ENCODE data around the gene FILIP1L. TPM values are rescaled to one million over a fixed set of nuclear protein-coding genes. Genes with fewer than 3 reads are reported as not detected.

FILIP1L gene
- total RNA-seq, 2 donors from 2014 or later, result 9.5 to 28.2 TPM

DNA sequence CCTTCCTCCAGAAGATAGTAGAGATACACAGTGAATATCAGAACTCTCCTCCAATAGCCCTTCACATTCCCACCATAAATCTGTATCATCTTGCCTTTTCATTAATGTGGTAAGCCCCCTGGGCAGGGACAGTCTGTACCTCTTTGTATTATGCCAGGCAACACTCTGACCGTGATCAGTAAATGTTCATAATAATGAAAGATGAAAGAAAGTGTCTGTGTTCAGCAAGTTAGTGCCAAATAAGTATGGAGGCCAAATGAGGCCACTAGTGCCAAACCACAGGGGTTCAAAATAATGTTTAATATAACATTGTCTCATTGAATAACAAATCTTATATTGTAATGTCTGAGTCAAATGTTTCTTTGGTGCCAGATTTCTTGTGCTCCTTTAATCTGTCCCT, 192.3 kb downstream of the FILIP1L start:
- no peak for DNase-seq (ENCODE audit: low spot score)
- no peaks in the 10 kb centered on the region for H3K4me1 ChIP-seq (replicated peaks)
- no peaks in the 10 kb centered on the region for H3K36me3 ChIP-seq
- no peaks in the 10 kb centered on the region for H3K9me3 ChIP-seq
- no peak overlapping the region for H3K27ac ChIP-seq
- H3K27me3 ChIP-seq (replicated peaks; ENCODE audit: insufficient read depth), result no peaks in the 10 kb centered on the region
- TF ChIP-seq POLR2AphosphoS5 (IDR thresholded peaks at IDR 0.05) (no peak), POLR2A (IDR thresholded peaks at IDR 0.05) (no peak)
- TF ChIP-seq, protein P1, sequence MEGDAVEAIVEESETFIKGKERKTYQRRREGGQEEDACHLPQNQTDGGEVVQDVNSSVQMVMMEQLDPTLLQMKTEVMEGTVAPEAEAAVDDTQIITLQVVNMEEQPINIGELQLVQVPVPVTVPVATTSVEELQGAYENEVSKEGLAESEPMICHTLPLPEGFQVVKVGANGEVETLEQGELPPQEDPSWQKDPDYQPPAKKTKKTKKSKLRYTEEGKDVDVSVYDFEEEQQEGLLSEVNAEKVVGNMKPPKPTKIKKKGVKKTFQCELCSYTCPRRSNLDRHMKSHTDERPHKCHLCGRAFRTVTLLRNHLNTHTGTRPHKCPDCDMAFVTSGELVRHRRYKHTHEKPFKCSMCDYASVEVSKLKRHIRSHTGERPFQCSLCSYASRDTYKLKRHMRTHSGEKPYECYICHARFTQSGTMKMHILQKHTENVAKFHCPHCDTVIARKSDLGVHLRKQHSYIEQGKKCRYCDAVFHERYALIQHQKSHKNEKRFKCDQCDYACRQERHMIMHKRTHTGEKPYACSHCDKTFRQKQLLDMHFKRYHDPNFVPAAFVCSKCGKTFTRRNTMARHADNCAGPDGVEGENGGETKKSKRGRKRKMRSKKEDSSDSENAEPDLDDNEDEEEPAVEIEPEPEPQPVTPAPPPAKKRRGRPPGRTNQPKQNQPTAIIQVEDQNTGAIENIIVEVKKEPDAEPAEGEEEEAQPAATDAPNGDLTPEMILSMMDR (IDR thresholded peaks at IDR 0.05), result no peak
- intact Hi-C loops (cut with DNase I), result no loop called here
- 25% methylated on average over 1 of the region's 1 CpG for WGBS
- H3K4me3 ChIP-seq, result no peak overlapping the region

DNA sequence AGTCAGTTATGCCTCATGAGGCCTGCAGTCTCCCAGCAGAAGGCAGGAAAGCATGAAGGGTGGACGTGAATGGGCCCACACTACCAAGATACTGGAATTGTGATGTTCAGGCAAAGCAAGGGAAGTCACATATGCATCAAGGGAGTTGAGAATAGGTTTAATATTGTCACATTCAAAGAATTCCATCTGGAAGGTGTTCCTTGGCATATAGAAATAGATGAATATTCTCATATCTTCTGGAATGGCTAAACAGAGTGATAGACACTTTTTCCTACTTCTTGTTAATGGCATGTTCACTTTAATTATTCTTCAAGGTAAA, 193.0 kb downstream of the FILIP1L start:
- no peaks in the 10 kb centered on the region for H3K36me3 ChIP-seq
- H3K4me1 ChIP-seq (replicated peaks), result no peaks in the 10 kb centered on the region
- no peak overlapping the region for H3K4me3 ChIP-seq
- no peak for DNase-seq (ENCODE audit: low spot score)
- WGBS, result 100% methylated on average over 1 of the region's 1 CpG
- intact Hi-C loops (cut with DNase I), result no loop called here
- H3K27ac ChIP-seq, result peak overlapping the region in 1 of 2 donors; percentile 21
- H3K27me3 ChIP-seq (replicated peaks; ENCODE audit: insufficient read depth), result no peaks in the 10 kb centered on the region
- no peaks in the 10 kb centered on the region for H3K9me3 ChIP-seq
- TF ChIP-seq, protein P1 (IDR thresholded peaks at IDR 0.05), result no peak
- TF ChIP-seq POLR2A (IDR thresholded peaks at IDR 0.05) (no peak), POLR2AphosphoS5 (IDR thresholded peaks at IDR 0.05) (no peak)

DNA sequence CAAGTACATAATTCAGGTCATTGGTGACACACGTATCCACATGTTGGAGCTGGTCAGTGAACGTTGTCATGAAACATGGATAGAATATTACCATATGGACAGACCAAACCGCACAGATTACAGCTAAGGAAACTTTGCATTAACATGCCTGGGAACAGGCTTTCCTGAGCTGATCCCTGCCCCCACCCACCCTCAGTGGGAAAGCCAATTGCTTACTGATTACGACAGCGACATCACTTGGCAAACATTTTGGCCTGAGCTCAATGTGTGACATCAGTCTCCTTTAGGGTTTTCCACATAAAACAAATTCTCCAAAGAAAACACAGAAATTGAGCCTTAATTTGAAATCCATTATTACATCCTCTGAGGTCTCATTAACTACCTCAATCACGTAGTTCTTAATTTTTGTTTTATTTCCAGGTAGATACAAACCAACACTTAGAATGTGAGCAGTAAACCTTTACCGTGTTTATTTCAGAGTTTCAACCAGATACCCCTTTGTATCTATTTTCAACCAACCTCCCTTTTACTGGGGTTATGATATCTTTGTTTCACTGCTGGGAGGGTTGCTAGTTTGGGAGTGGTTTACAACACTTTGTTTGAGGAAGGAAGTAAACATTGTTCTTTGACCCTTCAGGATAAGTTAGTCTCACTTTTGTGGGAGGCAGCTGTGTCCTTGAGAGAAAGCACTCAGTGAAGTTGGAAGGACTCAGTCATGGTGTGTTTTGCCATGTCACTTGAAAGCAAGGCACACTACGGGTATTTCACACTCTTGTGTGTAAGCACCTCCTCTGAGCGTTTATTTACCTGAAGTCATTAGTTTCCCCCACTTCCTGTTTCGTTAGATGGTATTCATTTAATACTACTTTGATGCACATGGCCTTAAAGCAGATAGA, 193.6 kb downstream of the FILIP1L start:
- WGBS, result 38% methylated on average over 10 of the region's 10 CpGs
- Histone ChIP-seq H3K4me1 (replicated peaks) (no peaks in the 10 kb centered on the region), H3K4me3 (no peak overlapping the region), H3K9me3 (no peaks in the 10 kb centered on the region), H3K27ac (peak overlapping the region in 1 of 2 donors; percentile 21), H3K27me3 (replicated peaks; ENCODE audit: insufficient read depth) (no peaks in the 10 kb centered on the region), H3K36me3 (no peaks in the 10 kb centered on the region)
- TF ChIP-seq POLR2AphosphoS5 (IDR thresholded peaks at IDR 0.05) (no peak), POLR2A (IDR thresholded peaks at IDR 0.05) (no peak)
- TF ChIP-seq, protein P1 (IDR thresholded peaks at IDR 0.05), result no peak
- intact Hi-C loops (cut with DNase I), result no loop called here
- DNase-seq (ENCODE audit: low spot score), result peak; percentile 29

DNA sequence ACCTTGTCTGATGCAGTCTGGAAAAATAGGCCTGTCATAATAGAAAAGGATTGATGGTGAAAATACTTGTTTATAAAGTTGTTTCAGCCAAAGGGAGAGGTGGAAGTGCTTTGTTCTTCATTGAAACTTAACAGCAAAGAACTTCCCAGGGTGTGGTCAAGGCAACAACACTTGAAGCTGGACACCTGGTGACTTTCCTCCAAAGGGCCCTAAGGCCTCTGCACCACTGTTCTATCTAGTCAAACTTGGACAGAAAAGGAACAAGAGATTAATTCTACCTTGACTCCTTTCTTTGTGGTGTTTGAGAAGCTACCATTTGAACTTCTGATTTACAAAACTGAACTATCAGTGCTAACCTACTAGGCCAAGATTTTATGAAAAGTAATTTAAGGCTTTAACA, 194.6 kb downstream of the FILIP1L start:
- no peak for DNase-seq (ENCODE audit: low spot score)
- intact Hi-C loops (cut with DNase I), result no loop called here
- Histone ChIP-seq H3K36me3 (no peaks in the 10 kb centered on the region), H3K27ac (no peak overlapping the region), H3K4me1 (replicated peaks) (no peaks in the 10 kb centered on the region), H3K4me3 (no peak overlapping the region), H3K9me3 (no peaks in the 10 kb centered on the region), H3K27me3 (replicated peaks; ENCODE audit: insufficient read depth) (no peaks in the 10 kb centered on the region)
- TF ChIP-seq, protein P1 (IDR thresholded peaks at IDR 0.05), result no peak
- no peak for TF ChIP-seq POLR2AphosphoS5 (IDR thresholded peaks at IDR 0.05)
- no peak for TF ChIP-seq POLR2A (IDR thresholded peaks at IDR 0.05)

DNA sequence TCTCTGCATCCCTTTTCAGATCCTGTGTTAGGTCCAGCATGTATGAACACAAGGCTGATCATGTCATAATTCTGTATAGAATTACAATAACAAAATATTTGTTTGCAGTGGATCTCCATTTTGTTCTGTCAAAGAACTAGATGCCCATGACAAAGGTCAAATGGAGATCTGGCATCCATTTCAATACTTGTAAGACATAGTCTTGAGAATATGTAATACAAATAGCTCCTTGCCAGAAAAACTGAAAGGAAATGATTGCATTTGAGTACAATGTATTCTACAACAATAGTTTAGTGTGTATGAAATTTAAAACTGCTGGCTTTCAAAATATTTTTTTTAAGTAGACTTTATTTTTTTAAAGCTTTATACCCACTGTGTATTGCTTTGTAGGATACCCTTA, 195.6 kb downstream of the FILIP1L start:
- no peaks in the 10 kb centered on the region for H3K4me1 ChIP-seq (replicated peaks)
- no peaks in the 10 kb centered on the region for H3K36me3 ChIP-seq
- no peaks in the 10 kb centered on the region for H3K9me3 ChIP-seq
- no peak for DNase-seq (ENCODE audit: low spot score)
- no peak overlapping the region for H3K4me3 ChIP-seq
- H3K27ac ChIP-seq, result no peak overlapping the region
- TF ChIP-seq POLR2A (IDR thresholded peaks at IDR 0.05), result no peak
- TF ChIP-seq, protein P1 (IDR thresholded peaks at IDR 0.05), result no peak
- no peaks in the 10 kb centered on the region for H3K27me3 ChIP-seq (replicated peaks; ENCODE audit: insufficient read depth)
- intact Hi-C loops (cut with DNase I), result no loop called here
